ENCODE measurements around the gene MTCP1. TPM values are rescaled to one million over a fixed set of nuclear protein-coding genes. Genes with fewer than 3 reads are reported as not detected.

MTCP1 gene
- total RNA-seq, 1 donor from 2014 or later = 19.5 TPM

DNA sequence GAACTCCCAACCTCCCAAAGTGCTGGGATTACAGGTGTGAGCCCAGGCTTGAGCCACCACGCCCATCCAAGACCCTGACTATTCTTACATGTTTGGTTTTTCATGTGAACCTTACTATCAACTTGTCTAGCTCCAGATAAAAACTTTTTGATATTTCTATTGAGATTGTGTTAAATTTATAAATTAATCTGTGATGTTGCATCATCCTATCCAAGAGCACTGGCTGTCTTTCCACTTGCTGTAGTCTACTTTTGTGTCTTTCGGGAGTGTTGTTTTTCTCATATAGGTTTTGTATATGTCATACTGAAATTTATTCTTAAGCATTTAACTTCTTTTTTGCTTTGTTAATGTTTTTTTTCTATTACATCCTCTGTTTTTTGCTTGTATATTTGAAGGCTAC is 35.0 kb upstream of the MTCP1 start:
- peaks cover 3% of the 10 kb centered on the region for H3K4me1 Mint-ChIP-seq
- H3K9me3 Mint-ChIP-seq = no peaks in the 10 kb centered on the region
- no peak overlapping the region for H3K27ac Mint-ChIP-seq
- intact Hi-C loops (cut with micrococcal nuclease) = no loop called here
- ATAC-seq (ENCODE audit: low read depth) (no peak), DNase-seq (no peak)
- TF ChIP-seq, protein P1, sequence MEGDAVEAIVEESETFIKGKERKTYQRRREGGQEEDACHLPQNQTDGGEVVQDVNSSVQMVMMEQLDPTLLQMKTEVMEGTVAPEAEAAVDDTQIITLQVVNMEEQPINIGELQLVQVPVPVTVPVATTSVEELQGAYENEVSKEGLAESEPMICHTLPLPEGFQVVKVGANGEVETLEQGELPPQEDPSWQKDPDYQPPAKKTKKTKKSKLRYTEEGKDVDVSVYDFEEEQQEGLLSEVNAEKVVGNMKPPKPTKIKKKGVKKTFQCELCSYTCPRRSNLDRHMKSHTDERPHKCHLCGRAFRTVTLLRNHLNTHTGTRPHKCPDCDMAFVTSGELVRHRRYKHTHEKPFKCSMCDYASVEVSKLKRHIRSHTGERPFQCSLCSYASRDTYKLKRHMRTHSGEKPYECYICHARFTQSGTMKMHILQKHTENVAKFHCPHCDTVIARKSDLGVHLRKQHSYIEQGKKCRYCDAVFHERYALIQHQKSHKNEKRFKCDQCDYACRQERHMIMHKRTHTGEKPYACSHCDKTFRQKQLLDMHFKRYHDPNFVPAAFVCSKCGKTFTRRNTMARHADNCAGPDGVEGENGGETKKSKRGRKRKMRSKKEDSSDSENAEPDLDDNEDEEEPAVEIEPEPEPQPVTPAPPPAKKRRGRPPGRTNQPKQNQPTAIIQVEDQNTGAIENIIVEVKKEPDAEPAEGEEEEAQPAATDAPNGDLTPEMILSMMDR (IDR thresholded peaks at IDR 0.05) = no peak
- ChIA-PET CTCF (no interaction called here), POLR2A (no interaction called here)
- peaks cover 34% of the 10 kb centered on the region for H3K36me3 Mint-ChIP-seq (ENCODE audit: low read depth)
- no peaks in the 10 kb centered on the region for H3K27me3 Mint-ChIP-seq
- no peak overlapping the region for H3K4me3 Mint-ChIP-seq

DNA sequence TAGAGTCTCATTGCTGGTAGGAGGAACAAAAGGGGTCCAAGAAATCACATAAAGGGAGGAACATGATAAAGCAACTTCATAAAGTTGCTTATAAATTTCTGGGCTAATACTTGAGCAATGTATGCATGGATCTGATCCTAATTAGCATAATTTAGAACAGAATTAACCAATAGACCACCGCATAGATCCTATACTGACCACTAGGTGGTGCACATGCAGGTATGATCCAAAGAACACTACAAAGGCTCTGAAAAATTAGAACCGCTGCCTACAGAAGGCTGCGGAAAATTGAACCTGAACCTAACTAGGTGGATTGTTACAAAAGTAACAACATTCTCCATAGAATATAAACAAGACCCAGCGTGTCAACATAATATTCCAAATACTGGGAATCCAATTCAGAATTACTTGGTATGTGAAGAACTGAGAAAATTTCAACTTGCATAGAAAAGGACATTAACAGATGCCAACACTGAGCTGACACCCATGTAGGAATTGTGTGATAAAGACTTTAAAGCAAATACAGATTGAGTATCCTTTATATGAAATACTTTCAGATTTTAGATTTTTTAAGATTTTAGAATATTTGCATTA is 23.6 kb upstream of the MTCP1 start:
- no peaks in the 10 kb centered on the region for H3K4me1 Mint-ChIP-seq
- intact Hi-C loops (cut with micrococcal nuclease) = loop anchor here (2.0 to 5.0 kb wide), 2 partner anchors 123 to 556 kb away; partner anchors contain the start of gene VBP1
- TF ChIP-seq, protein P1 (IDR thresholded peaks at IDR 0.05) = no peak
- ChIA-PET CTCF (interaction anchor here (0.8 to 1.9 kb wide), 3 partner anchors 9 to 177 kb away, joined by 3 to 8 read pairs (median 4); partner anchors contain the start of gene VBP1), POLR2A (no interaction called here)
- no peaks in the 10 kb centered on the region for H3K9me3 Mint-ChIP-seq
- peaks cover 38% of the 10 kb centered on the region for H3K36me3 Mint-ChIP-seq (ENCODE audit: low read depth)
- no peak overlapping the region for H3K27ac Mint-ChIP-seq
- no peak overlapping the region for H3K4me3 Mint-ChIP-seq
- DNase-seq (no peak), ATAC-seq (ENCODE audit: low read depth) (peak; percentile 56)
- H3K27me3 Mint-ChIP-seq = no peaks in the 10 kb centered on the region

DNA sequence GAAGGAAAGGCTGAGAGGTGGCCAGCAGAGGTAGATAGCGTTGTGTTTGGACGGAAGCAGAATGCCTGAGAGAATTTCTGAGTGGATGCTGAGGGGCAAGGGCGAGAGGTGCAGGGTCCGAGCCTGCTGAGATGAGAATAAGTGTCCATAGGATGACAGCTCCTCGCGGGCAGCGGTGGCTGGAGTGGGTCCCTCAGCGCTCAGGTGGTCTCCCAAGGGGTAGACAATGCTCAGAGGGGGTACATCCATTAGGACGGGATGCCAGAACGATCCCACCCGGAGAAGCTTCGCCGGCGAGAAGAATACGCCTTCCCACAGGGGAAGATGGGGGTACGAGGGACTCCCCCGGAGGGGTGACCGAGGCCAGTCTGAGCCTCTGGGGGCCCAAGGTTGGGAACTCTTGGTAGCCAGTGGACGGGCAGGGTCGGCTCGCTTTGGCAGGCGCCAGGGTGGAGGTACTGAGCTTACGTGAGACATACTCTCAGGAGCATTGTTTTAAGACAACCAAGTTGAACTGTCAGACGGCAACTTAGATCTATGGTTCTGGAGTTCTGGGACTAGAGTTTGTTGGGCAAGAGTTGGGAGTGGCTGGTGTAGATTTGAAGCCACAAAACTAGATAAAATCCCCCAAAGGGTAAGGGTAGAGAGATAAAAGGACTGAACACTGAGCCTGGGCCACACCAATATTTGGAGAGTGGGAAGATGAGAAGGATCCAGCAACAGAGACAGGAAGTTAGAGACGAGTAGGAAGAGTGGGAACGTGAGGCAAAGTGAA is 16.2 kb upstream of the MTCP1 start:
- no peak overlapping the region for H3K27ac Mint-ChIP-seq
- H3K4me1 Mint-ChIP-seq = no peaks in the 10 kb centered on the region
- no peaks in the 10 kb centered on the region for H3K27me3 Mint-ChIP-seq
- intact Hi-C loops (cut with micrococcal nuclease) = loop anchor here (1.0 kb wide), 2 partner anchors 106 to 169 kb away; no protein-coding TSS in a partner anchor
- H3K9me3 Mint-ChIP-seq = no peaks in the 10 kb centered on the region
- ATAC-seq (ENCODE audit: low read depth) (no peak), DNase-seq (no peak)
- H3K4me3 Mint-ChIP-seq = no peak overlapping the region
- POLR2A ChIA-PET = no interaction called here
- H3K36me3 Mint-ChIP-seq (ENCODE audit: low read depth) = peaks cover 27% of the 10 kb centered on the region
- CTCF ChIA-PET = interaction anchor here (0.7 to 1.9 kb wide), 2 partner anchors 169 to 245 kb away, joined by 3 to 9 read pairs; no protein-coding TSS in a partner anchor
- TF ChIP-seq, protein P1 (IDR thresholded peaks at IDR 0.05) = no peak

DNA sequence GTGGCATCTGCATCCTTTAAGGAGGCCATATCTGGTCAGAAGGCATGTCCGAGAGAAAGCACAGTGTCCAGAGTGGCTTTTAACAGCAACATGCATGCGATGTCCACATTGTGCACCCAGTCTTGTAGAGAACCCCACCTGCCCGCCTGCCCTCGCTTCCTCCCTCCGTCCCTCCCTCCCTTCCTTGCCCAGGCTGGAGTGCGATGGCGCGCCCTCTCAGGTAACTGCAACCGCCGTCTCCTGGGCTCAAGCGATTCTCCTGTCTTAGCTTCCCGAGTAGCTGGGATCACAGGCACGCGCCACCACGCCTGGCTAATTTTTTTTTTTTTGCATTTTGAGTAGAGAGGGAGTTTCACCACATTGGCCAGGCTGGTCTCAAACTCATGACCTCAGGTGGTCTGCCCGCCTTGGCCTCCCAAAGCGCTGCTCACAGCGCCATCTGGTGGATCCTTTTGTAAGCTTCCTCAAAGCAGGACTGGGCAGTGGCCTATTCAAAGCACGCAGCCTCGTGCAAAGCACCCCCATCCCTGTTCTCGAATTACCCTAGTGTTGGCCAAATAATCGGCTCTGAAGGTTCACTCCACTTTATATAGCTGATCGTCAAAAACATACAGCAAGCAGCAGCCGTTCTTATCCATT is 15.4 kb upstream of the MTCP1 start:
- no peaks in the 10 kb centered on the region for H3K9me3 Mint-ChIP-seq
- CTCF ChIA-PET = interaction anchor here (0.7 to 1.9 kb wide), 2 partner anchors 169 to 244 kb away, joined by 3 to 9 read pairs; no protein-coding TSS in a partner anchor
- DNase-seq (no peak), ATAC-seq (ENCODE audit: low read depth) (peak; percentile 61)
- intact Hi-C loops (cut with micrococcal nuclease) = loop anchor here (1.0 kb wide), 2 partner anchors 105 to 168 kb away; no protein-coding TSS in a partner anchor
- H3K4me3 Mint-ChIP-seq = no peak overlapping the region
- H3K27me3 Mint-ChIP-seq = no peaks in the 10 kb centered on the region
- POLR2A ChIA-PET = interaction anchor here (1.3 kb wide), 1 partner anchor 60 kb away, joined by 3 read pairs; the partner anchor contains the start of gene FUNDC2
- TF ChIP-seq, protein P1 (IDR thresholded peaks at IDR 0.05) = no peak
- no peaks in the 10 kb centered on the region for H3K4me1 Mint-ChIP-seq
- H3K27ac Mint-ChIP-seq = no peak overlapping the region
- peaks cover 32% of the 10 kb centered on the region for H3K36me3 Mint-ChIP-seq (ENCODE audit: low read depth)

Data from activated B cell treated with CpG ODN at 0.5 μM for 24 hours (primary cell).